Measurements from ENCODE around the gene KLHL12. TPM values are rescaled to one million over a fixed set of nuclear protein-coding genes. Genes with fewer than 3 reads are reported as not detected.
"Not testable (repeated sequence)": the region's sequence is repeated elsewhere in the genome, so short reads cannot be mapped to it uniquely, and the experiment has no call there.

The KLHL12 gene
- total and polyA plus RNA-seq, 5 donors, result 10.8 to 21.4 (median 20.0) TPM

DNA sequence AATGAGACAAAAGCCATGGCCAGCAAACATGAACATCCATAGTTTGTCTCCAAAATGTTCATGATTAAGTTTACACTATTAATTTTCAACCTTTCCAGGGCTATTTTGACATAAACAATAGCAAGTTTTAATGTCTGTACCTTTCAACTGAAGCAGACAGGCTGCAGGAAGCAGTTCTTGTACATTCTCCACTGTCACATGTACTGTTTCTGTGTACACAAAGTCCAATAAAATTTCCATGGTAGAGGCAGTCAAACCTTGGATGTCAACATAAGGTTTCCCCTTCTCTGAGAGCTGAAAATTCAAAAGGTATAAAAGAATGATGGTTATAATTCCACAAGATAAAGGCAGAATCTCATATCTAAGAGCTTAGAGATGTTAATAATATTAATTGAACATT, 7.4 kb downstream of the KLHL12 start:
- no peaks in the 10 kb centered on the region for H3K27me3 ChIP-seq (ENCODE audit: control insufficient read depth, insufficient read depth)
- H3K9me3 ChIP-seq (ENCODE audit: control insufficient read depth, low read length), result no peaks in the 10 kb centered on the region
- DNase-seq (no peak), ATAC-seq (no peak)
- no peak overlapping the region for H3K4me3 ChIP-seq (ENCODE audit: low read length)
- intact Hi-C loops (cut with DNase I), result no loop called here
- H3K4me1 ChIP-seq (ENCODE audit: control insufficient read depth, insufficient read depth, low read length), result no peaks in the 10 kb centered on the region
- no peak overlapping the region for H3K27ac ChIP-seq (ENCODE audit: low read length)

DNA sequence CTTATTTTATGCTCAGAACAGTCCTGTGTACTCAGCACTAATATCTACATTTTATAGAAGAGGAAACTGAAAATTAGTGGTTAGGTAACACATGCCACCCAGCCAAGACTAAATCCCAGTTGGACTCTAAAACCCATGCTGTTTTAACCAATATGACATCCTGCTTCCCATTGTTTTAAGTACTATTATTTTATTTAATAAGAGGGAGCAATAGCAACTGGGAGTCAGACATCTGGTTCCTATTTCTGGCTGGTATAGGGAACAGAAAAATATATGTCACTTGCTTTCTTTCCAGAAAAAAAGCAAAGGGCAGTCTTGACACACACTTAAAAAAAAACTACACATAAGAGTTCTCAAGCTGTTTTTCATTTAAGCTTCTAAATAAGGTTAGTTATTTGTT, 11.9 kb downstream of the KLHL12 start:
- Histone ChIP-seq H3K27me3 (ENCODE audit: control insufficient read depth, insufficient read depth) (no peaks in the 10 kb centered on the region), H3K9me3 (ENCODE audit: control insufficient read depth, low read length) (no peaks in the 10 kb centered on the region), H3K4me3 (ENCODE audit: low read length) (no peak overlapping the region), H3K4me1 (ENCODE audit: control insufficient read depth, insufficient read depth, low read length) (no peaks in the 10 kb centered on the region), H3K27ac (ENCODE audit: low read length) (no peak overlapping the region)
- ATAC-seq (no peak), DNase-seq (no peak)
- intact Hi-C loops (cut with DNase I), result no loop called here

GRCh38 chr1:202912476-202912875, 14.6 kb downstream of the KLHL12 start:
- H3K9me3 ChIP-seq (ENCODE audit: control insufficient read depth, low read length); H3K4me1 ChIP-seq (ENCODE audit: control insufficient read depth, insufficient read depth, low read length); H3K27ac ChIP-seq (ENCODE audit: low read length); H3K4me3 ChIP-seq (ENCODE audit: low read length); DNase-seq; ATAC-seq; H3K27me3 ChIP-seq (ENCODE audit: control insufficient read depth, insufficient read depth); intact Hi-C loops (cut with DNase I): not testable (repeated sequence)
- WGBS, result 92% methylated on average over 4 of the region's 4 CpGs

DNA sequence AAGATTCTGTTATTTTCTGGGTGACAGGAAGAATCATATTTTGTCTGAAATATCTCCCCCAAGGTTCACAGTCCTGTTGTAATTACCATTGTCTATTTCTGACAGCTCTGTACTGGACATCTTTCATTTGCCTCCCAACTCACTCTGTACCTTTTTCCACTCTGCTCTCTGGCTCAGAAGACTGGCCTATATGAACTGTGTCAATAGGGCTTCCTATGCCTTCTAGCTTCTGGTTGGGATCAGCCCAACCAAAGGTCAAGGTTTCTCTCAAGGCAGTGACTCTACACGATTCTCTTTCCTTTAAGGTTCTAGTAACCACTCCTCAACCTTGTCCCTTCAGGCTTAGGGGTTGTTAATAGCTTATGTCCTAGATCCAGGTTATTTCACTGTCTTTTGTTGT, 17.5 kb downstream of the KLHL12 start:
- 76% methylated on average over 1 of the region's 1 CpG for WGBS
- no peak for DNase-seq
- H3K27ac ChIP-seq (ENCODE audit: low read length), result no peak overlapping the region
- H3K27me3 ChIP-seq (ENCODE audit: control insufficient read depth, insufficient read depth), result no peaks in the 10 kb centered on the region
- H3K4me3 ChIP-seq (ENCODE audit: low read length), result no peak overlapping the region
- intact Hi-C loops (cut with DNase I), result no loop called here
- H3K9me3 ChIP-seq (ENCODE audit: control insufficient read depth, low read length), result no peaks in the 10 kb centered on the region
- no peak for ATAC-seq
- H3K4me1 ChIP-seq (ENCODE audit: control insufficient read depth, insufficient read depth, low read length), result no peaks in the 10 kb centered on the region

GRCh38 chr1:202908998-202909397, 18.0 kb downstream of the KLHL12 start:
- Histone ChIP-seq H3K4me3 (ENCODE audit: low read length) (no peak overlapping the region), H3K4me1 (ENCODE audit: control insufficient read depth, insufficient read depth, low read length) (no peaks in the 10 kb centered on the region), H3K27ac (ENCODE audit: low read length) (no peak overlapping the region), H3K9me3 (ENCODE audit: control insufficient read depth, low read length) (no peaks in the 10 kb centered on the region), H3K27me3 (ENCODE audit: control insufficient read depth, insufficient read depth) (no peaks in the 10 kb centered on the region)
- DNase-seq (no peak), ATAC-seq (no peak)
- 94% methylated on average over 6 of the region's 6 CpGs for WGBS
- intact Hi-C loops (cut with DNase I), result no loop called here

DNA sequence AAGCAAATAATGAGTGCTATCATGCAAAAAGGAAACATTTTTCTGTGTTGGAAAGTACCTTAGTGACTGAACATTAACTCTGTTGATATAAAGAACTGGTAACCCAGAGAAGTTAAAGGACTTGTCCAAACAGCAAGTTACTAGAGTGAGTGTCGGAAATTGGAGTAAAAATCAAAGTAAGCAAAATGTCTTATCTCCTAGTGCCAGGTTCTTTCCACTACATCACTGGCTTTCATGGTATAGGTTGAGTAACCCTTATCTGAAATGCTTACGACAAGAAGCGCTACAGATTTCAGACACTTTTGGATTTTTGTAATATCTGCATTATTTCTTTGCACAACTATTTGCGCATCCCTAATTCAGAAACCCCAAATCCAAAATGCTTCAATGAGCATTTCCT, 21.7 kb downstream of the KLHL12 start:
- H3K27ac ChIP-seq (ENCODE audit: low read length), result no peak overlapping the region
- H3K27me3 ChIP-seq (ENCODE audit: control insufficient read depth, insufficient read depth), result no peaks in the 10 kb centered on the region
- H3K4me1 ChIP-seq (ENCODE audit: control insufficient read depth, insufficient read depth, low read length), result no peaks in the 10 kb centered on the region
- no peak for ATAC-seq
- 71% methylated on average over 4 of the region's 4 CpGs for WGBS
- intact Hi-C loops (cut with DNase I), result no loop called here
- no peak for DNase-seq
- H3K9me3 ChIP-seq (ENCODE audit: control insufficient read depth, low read length), result no peaks in the 10 kb centered on the region
- H3K4me3 ChIP-seq (ENCODE audit: low read length), result no peak overlapping the region

DNA sequence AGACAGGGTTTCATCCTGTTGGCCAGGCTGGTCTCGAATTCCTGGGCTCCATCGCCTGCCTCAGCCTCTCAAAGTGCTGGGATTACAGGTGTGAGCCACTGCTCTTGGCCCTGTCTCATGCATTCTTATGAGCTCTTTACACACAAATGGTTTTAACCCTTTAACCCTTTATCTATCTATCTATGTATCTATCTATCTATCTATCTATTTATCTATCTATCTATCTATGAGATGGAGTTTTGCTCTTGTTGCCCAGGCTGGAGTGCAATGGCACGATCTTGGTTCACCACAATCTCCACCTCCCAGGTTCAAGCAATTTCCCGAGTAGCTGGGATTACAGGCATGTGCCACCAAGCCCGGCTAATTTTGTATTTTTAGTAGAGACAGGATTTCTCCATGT, 23.2 kb downstream of the KLHL12 start:
- H3K4me1 ChIP-seq (ENCODE audit: control insufficient read depth, insufficient read depth, low read length); DNase-seq; H3K9me3 ChIP-seq (ENCODE audit: control insufficient read depth, low read length); H3K4me3 ChIP-seq (ENCODE audit: low read length); ATAC-seq; H3K27ac ChIP-seq (ENCODE audit: low read length); H3K27me3 ChIP-seq (ENCODE audit: control insufficient read depth, insufficient read depth); intact Hi-C loops (cut with DNase I): not testable (repeated sequence)
- 93% methylated on average over 5 of the region's 5 CpGs for WGBS

- no peak overlapping the region for H3K27ac ChIP-seq (ENCODE audit: low read length)
- H3K9me3 ChIP-seq (ENCODE audit: control insufficient read depth, low read length), result no peaks in the 10 kb centered on the region
- no peaks in the 10 kb centered on the region for H3K4me1 ChIP-seq (ENCODE audit: control insufficient read depth, insufficient read depth, low read length)
- H3K27me3 ChIP-seq (ENCODE audit: control insufficient read depth, insufficient read depth), result no peaks in the 10 kb centered on the region
- no peak for ATAC-seq
- WGBS, result 92% methylated on average over 4 of the region's 4 CpGs
- no peak overlapping the region for H3K4me3 ChIP-seq (ENCODE audit: low read length)
- no peak for DNase-seq
- intact Hi-C loops (cut with DNase I), result no loop called here
Measured at GRCh38 chr1:202901555-202901954, 25.5 kb downstream of the KLHL12 start.

DNA sequence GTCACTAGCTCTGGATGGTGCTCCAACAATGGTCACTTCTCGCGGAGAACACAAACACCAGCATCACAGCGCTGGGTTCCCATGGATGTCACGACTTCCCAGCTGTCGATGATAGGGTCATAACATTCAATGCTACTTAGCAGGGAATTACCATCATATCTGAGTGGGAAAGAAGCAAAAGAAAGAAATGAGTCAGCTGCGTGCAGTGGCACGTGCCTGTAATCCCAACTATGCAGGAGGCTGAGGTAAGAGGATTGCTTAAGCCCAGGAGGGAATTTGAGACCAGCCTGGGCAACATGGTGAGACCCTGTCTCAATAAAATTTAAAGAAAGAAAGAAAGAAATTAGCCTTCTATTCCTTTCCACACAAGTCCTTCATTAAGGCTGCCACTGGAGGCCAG, 34.5 kb downstream of the KLHL12 start:
- no peaks in the 10 kb centered on the region for H3K27me3 ChIP-seq (ENCODE audit: control insufficient read depth, insufficient read depth)
- WGBS, result 95% methylated on average over 7 of the region's 7 CpGs
- H3K27ac ChIP-seq (ENCODE audit: low read length), result no peak overlapping the region
- intact Hi-C loops (cut with DNase I), result no loop called here
- no peaks in the 10 kb centered on the region for H3K9me3 ChIP-seq (ENCODE audit: control insufficient read depth, low read length)
- DNase-seq, result no peak
- no peak overlapping the region for H3K4me3 ChIP-seq (ENCODE audit: low read length)
- H3K4me1 ChIP-seq (ENCODE audit: control insufficient read depth, insufficient read depth, low read length), result no peaks in the 10 kb centered on the region
- no peak for ATAC-seq

- Histone ChIP-seq H3K4me1 (ENCODE audit: control insufficient read depth, insufficient read depth, low read length) (no peaks in the 10 kb centered on the region), H3K9me3 (ENCODE audit: control insufficient read depth, low read length) (no peaks in the 10 kb centered on the region), H3K4me3 (ENCODE audit: low read length) (no peak overlapping the region), H3K27ac (ENCODE audit: low read length) (no peak overlapping the region), H3K27me3 (ENCODE audit: control insufficient read depth, insufficient read depth) (no peaks in the 10 kb centered on the region)
- DNase-seq, result no peak
- ATAC-seq, result no peak
- 76% methylated on average over 4 of the region's 4 CpGs for WGBS
- intact Hi-C loops (cut with DNase I), result no loop called here
Measured at GRCh38 chr1:202890392-202890791, 36.6 kb downstream of the KLHL12 start.

DNA sequence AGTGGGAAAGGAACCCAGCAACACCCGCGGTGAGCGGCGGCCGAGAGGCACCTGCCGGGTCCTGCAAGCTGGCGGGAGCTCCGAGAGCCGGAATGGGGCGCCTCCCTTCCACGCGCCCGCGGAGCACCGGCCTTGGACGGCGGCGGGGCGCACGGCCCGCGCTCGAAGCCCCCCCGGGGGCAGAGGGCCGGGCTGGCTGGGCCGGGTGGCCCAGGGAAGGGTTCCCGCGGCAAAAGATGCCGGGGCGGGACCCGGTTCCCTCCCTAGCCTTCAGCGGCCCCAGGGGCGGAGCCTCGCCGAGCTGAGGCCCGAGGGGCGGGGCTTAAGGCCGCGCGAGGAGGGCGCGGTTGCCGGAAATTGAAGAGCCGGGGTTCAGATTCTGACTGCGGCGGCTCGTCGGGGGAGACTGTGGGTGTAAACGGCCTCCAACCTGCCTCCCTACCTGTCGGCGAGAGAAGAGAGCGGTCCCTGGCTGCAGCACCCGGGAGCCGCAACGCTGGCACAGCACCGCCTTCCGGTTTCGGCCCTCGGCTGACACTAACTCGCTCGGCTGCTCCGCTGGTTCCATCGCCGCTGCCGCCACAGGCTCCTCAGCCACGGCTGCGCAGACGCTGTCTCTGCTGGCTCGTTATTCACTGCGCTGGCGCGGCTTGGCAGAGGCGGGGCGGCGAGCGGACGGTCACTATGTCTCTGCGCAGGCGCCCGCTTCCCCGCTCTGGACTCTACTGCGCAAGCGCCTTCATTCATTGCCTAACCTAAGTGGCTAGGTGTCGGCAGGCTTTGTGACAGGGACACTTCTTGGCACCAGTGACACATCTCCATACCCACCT, 38.3 kb downstream of the KLHL12 start, which contains the start of gene RABIF:
RABIF (minus strand) TSS at position 619 of the 830 bp plus-strand sequence; CDS start at position 568, 51 bp downstream.
- H3K9me3 ChIP-seq (ENCODE audit: control insufficient read depth, low read length), result no peaks in the 10 kb centered on the region
- intact Hi-C loops (cut with DNase I), result loop anchor here in 2 of 4 donors (5.0 kb wide), 1 partner anchor 76 kb away; the partner anchor contains the start of gene PCAT6 (in 2 of the 2)
- peak within 1 kb of the TSS; percentile 89 for H3K4me3 ChIP-seq (ENCODE audit: low read length)
- no peaks in the 10 kb centered on the region for H3K4me1 ChIP-seq (ENCODE audit: control insufficient read depth, insufficient read depth, low read length)
- H3K27ac ChIP-seq (ENCODE audit: low read length), result peak within 1 kb of the TSS; percentile 93
- DNase-seq, result peak; percentile 97 to 99 (median 99)
- ATAC-seq, result peak; percentile 98 to 99
- no peaks in the 10 kb centered on the region for H3K27me3 ChIP-seq (ENCODE audit: control insufficient read depth, insufficient read depth)
- WGBS, result under 1% methylated on average over 84 of the region's 84 CpGs
